Activated T-helper 17 cell treated with anti-CD3 and anti-CD28 coated beads, Interleukin-2, amount 50 U/mL, for 72 hours (primary cell): ENCODE measurements around the gene ADSS1. TPM values are rescaled to one million over a fixed set of nuclear protein-coding genes. Genes with fewer than 3 reads are reported as not detected.

Source experiments
- ATAC-seq: fragments of 150-1000 bp; cut with Tn5 transposase; replicated peaks from 2 replicates; pipeline ENCODE4 v1.10.0; 2021; ENCODE audit warnings: mild to moderate bottlenecking, moderate library complexity
- H3K27ac Mint-ChIP-seq: one replicate; pipeline ENCODE4 v1.8.0; 2022; ENCODE audit warnings: mixed read lengths
- H3K27me3 Mint-ChIP-seq: one replicate; pipeline ENCODE4 v1.8.0; 2022; ENCODE audit warnings: mixed read lengths
- H3K36me3 Mint-ChIP-seq: one replicate; pipeline ENCODE4 v1.8.0; 2022; ENCODE audit warnings: low read depth, mild to moderate bottlenecking, mixed read lengths
- H3K4me1 Mint-ChIP-seq: one replicate; pipeline ENCODE4 v1.8.0; 2022; ENCODE audit warnings: mixed read lengths
- H3K4me3 Mint-ChIP-seq: one replicate; pipeline ENCODE4 v1.8.0; 2022; ENCODE audit warnings: mild to moderate bottlenecking, mixed read lengths
- H3K9me3 Mint-ChIP-seq: one replicate; pipeline ENCODE4 v1.8.0; 2022; ENCODE audit warnings: mixed read lengths
- total RNA-seq, 2 donors: library from RNA; stranded (reverse); gene quantifications; one replicate each; pipeline ENCODE4 v1.2.3, GENCODE V29; 2022

The ADSS1 gene
- total RNA-seq, 2 donors from 2014 or later = 0.91 to 2.4 TPM

GRCh38 chr14:104738375-104739019 lies 14.5 kb downstream of the ADSS1 start:
- no peak for ATAC-seq
- Mint-ChIP-seq H3K27me3 (no peaks in the 10 kb centered on the region), H3K36me3 (no peaks in the 10 kb centered on the region), H3K4me3 (no peak overlapping the region), H3K27ac (no peak overlapping the region), H3K9me3 (no peaks in the 10 kb centered on the region), H3K4me1 (no peaks in the 10 kb centered on the region)

GRCh38 chr14:104739026-104739425 lies 15.0 kb downstream of the ADSS1 start:
- Mint-ChIP-seq H3K27ac (no peak overlapping the region), H3K36me3 (no peaks in the 10 kb centered on the region), H3K4me3 (no peak overlapping the region), H3K4me1 (no peaks in the 10 kb centered on the region), H3K9me3 (no peaks in the 10 kb centered on the region), H3K27me3 (no peaks in the 10 kb centered on the region)
- no peak for ATAC-seq

GRCh38 chr14:104739546-104740516 lies 15.8 kb downstream of the ADSS1 start:
- H3K4me1 Mint-ChIP-seq = no peaks in the 10 kb centered on the region
- no peak overlapping the region for H3K27ac Mint-ChIP-seq
- no peaks in the 10 kb centered on the region for H3K9me3 Mint-ChIP-seq
- H3K4me3 Mint-ChIP-seq = no peak overlapping the region
- peak; percentile 24 for ATAC-seq
- H3K36me3 Mint-ChIP-seq = no peaks in the 10 kb centered on the region
- H3K27me3 Mint-ChIP-seq = no peaks in the 10 kb centered on the region

- Mint-ChIP-seq H3K9me3 (no peaks in the 10 kb centered on the region), H3K4me3 (no peak overlapping the region), H3K4me1 (peaks cover 4% of the 10 kb centered on the region), H3K36me3 (no peaks in the 10 kb centered on the region), H3K27ac (no peak overlapping the region), H3K27me3 (no peaks in the 10 kb centered on the region)
- no peak for ATAC-seq
Measured at GRCh38 chr14:104741108-104741802, 17.2 kb downstream of the ADSS1 start.

GRCh38 chr14:104741803-104742251 lies 17.8 kb downstream of the ADSS1 start:
- no peaks in the 10 kb centered on the region for H3K36me3 Mint-ChIP-seq

GRCh38 chr14:104742586-104743455 lies 18.8 kb downstream of the ADSS1 start:
- Mint-ChIP-seq H3K36me3 (no peaks in the 10 kb centered on the region), H3K27me3 (no peaks in the 10 kb centered on the region)
- ATAC-seq = no peak

More at GRCh38 chr14:104741803-104742251, 17.8 kb downstream of the ADSS1 start:
- Mint-ChIP-seq H3K4me1 (peaks cover 4% of the 10 kb centered on the region), H3K27me3 (no peaks in the 10 kb centered on the region), H3K27ac (no peak overlapping the region), H3K9me3 (no peaks in the 10 kb centered on the region), H3K4me3 (no peak overlapping the region)
- no peak for ATAC-seq

GRCh38 chr14:104743461-104744380 lies 19.7 kb downstream of the ADSS1 start:
- Mint-ChIP-seq H3K36me3 (no peaks in the 10 kb centered on the region), H3K4me3 (no peak overlapping the region), H3K9me3 (no peaks in the 10 kb centered on the region), H3K27ac (no peak overlapping the region), H3K4me1 (peaks cover 4% of the 10 kb centered on the region), H3K27me3 (no peaks in the 10 kb centered on the region)
- no peak for ATAC-seq

More at GRCh38 chr14:104742586-104743455, 18.8 kb downstream of the ADSS1 start:
- H3K9me3 Mint-ChIP-seq = no peaks in the 10 kb centered on the region
- no peak overlapping the region for H3K4me3 Mint-ChIP-seq
- H3K4me1 Mint-ChIP-seq = peaks cover 4% of the 10 kb centered on the region
- no peak overlapping the region for H3K27ac Mint-ChIP-seq

- ATAC-seq = no peak
- Mint-ChIP-seq H3K4me3 (no peak overlapping the region), H3K4me1 (peaks cover 4% of the 10 kb centered on the region), H3K9me3 (no peaks in the 10 kb centered on the region), H3K27ac (no peak overlapping the region), H3K36me3 (no peaks in the 10 kb centered on the region), H3K27me3 (no peaks in the 10 kb centered on the region)
Measured at GRCh38 chr14:104744484-104744883, 20.5 kb downstream of the ADSS1 start.

- H3K27ac Mint-ChIP-seq = no peak overlapping the region
- H3K4me3 Mint-ChIP-seq = peak overlapping the region; percentile 28
- no peaks in the 10 kb centered on the region for H3K36me3 Mint-ChIP-seq
- H3K9me3 Mint-ChIP-seq = no peaks in the 10 kb centered on the region
- peaks cover 4% of the 10 kb centered on the region for H3K4me1 Mint-ChIP-seq
- no peak for ATAC-seq
- no peaks in the 10 kb centered on the region for H3K27me3 Mint-ChIP-seq
Measured at GRCh38 chr14:104745431-104745830, 21.4 kb downstream of the ADSS1 start.

- H3K4me3 Mint-ChIP-seq = peak overlapping the region; percentile 28
- no peaks in the 10 kb centered on the region for H3K36me3 Mint-ChIP-seq
- ATAC-seq = peak; percentile 87
- H3K27me3 Mint-ChIP-seq = no peaks in the 10 kb centered on the region
- peaks cover 4% of the 10 kb centered on the region for H3K4me1 Mint-ChIP-seq
- H3K9me3 Mint-ChIP-seq = no peaks in the 10 kb centered on the region
- H3K27ac Mint-ChIP-seq = no peak overlapping the region
Measured at GRCh38 chr14:104746071-104746545, 22.1 kb downstream of the ADSS1 start.

- Mint-ChIP-seq H3K27me3 (no peaks in the 10 kb centered on the region), H3K36me3 (no peaks in the 10 kb centered on the region), H3K4me1 (peaks cover 4% of the 10 kb centered on the region), H3K27ac (no peak overlapping the region), H3K4me3 (no peak overlapping the region), H3K9me3 (no peaks in the 10 kb centered on the region)
- no peak for ATAC-seq
Measured at GRCh38 chr14:104746934-104747481, 23.0 kb downstream of the ADSS1 start.

GRCh38 chr14:104747876-104748275 lies 23.8 kb downstream of the ADSS1 start:
- no peak for ATAC-seq
- Mint-ChIP-seq H3K27ac (no peak overlapping the region), H3K4me3 (no peak overlapping the region), H3K9me3 (no peaks in the 10 kb centered on the region), H3K27me3 (no peaks in the 10 kb centered on the region), H3K36me3 (peaks cover 2% of the 10 kb centered on the region), H3K4me1 (peaks cover 4% of the 10 kb centered on the region)
